H1 (cell line): Measurements from ENCODE around the gene STAT2. TPM values are rescaled to one million over a fixed set of nuclear protein-coding genes. Genes with fewer than 3 reads are reported as not detected.

ENCODE experiments used
- CTCF ChIA-PET: fragments of 300-600 bp; sonication (Branson Sonifier 250); formaldehyde crosslinking; loops from one replicate; lab custom pipeline; 2021; ENCODE audit not compliant: partially characterized antibody; lab: Charles Lee
- POLR2A ChIA-PET: fragments of 300-600 bp; sonication (Branson Sonifier 250); formaldehyde crosslinking; loops from one replicate; lab custom pipeline; 2021; ENCODE audit warnings: inconsistent platforms; ENCODE audit not compliant: partially characterized antibody; lab: Charles Lee
- DNase-seq, 2 experiments: peaks; one replicate each; pipeline versions ENCODE4 v3.0.0 to v3.0.0-alpha.2; 2010 to 2022; ENCODE audit warnings: low spot score in 2 of 2, low read depth in 1 of 2, mixed read lengths in 1 of 2
- FAIRE-seq: peaks from 2 replicates; lab custom pipeline; 2011; peaks lifted over from hg19 to GRCh38; lab: Jason Lieb, UNC
- H2AFZ ChIP-seq: 2 replicates; pipeline ENCODE4 v1.8.1; 2012; ENCODE audit warnings: low read length, inconsistent platforms
- H2AK5ac ChIP-seq: 2 replicates; pipeline ENCODE4 v1.6.1; 2013; ENCODE audit warnings: low read depth, low read length
- H2BK120ac ChIP-seq: replicated peaks from 2 replicates; pipeline ENCODE3; 2013; ENCODE audit warnings: low read depth, low read length, inconsistent platforms
- H2BK12ac ChIP-seq: 2 replicates; pipeline ENCODE4 v1.6.1; 2013; ENCODE audit warnings: low read depth, low read length
- H2BK15ac ChIP-seq: 2 replicates; pipeline ENCODE4 v1.6.1; 2013; ENCODE audit warnings: low read length
- H2BK20ac ChIP-seq: 2 replicates; pipeline ENCODE4 v1.6.1; 2013; ENCODE audit warnings: low read length
- H2BK5ac ChIP-seq: 2 replicates; pipeline ENCODE4 v1.6.1; 2013; ENCODE audit warnings: low read depth, low read length
- H3K14ac ChIP-seq: 2 replicates; pipeline ENCODE4 v1.6.1; 2013; ENCODE audit warnings: inconsistent platforms; ENCODE audit not compliant: insufficient read length
- H3K18ac ChIP-seq: 2 replicates; pipeline ENCODE4 v1.6.1; 2013; ENCODE audit warnings: low read length; ENCODE audit errors: extremely low read depth
- H3K23ac ChIP-seq: 2 replicates; pipeline ENCODE4 v1.6.1; 2013; ENCODE audit warnings: inconsistent platforms; ENCODE audit not compliant: insufficient read length
- H3K23me2 ChIP-seq: 2 replicates; pipeline ENCODE4 v1.6.1; 2013; ENCODE audit warnings: low read depth, low read length
- H3K27ac ChIP-seq: 2 replicates; pipeline ENCODE4 v1.6.1; 2011; ENCODE audit warnings: low read depth, low read length, inconsistent platforms
- H3K27me3 ChIP-seq, 4 experiments: replicated peaks in 1 of 4; 1 replicate in 1 of 4; 2 replicates in 3 of 4; pipeline versions ENCODE4 v1.6.1 to v1.8.1; 2011 to 2013; ENCODE audit warnings: low read length in 3 of 4, mild to moderate bottlenecking in 3 of 4, inconsistent platforms in 2 of 4, mixed read lengths in 2 of 4, moderate library complexity in 1 of 4; ENCODE audit not compliant: control insufficient read depth in 3 of 4, insufficient read depth in 3 of 4; ENCODE audit errors: extremely low read depth in 1 of 4
- H3K36me3 ChIP-seq, 4 experiments: 2 replicates each; pipeline versions ENCODE4 v1.6.1 to v1.8.1; 2011 to 2013; ENCODE audit warnings: mild to moderate bottlenecking in 4 of 4, low read length in 3 of 4, moderate library complexity in 2 of 4, control low read depth in 1 of 4, inconsistent platforms in 1 of 4; ENCODE audit not compliant: insufficient read depth in 4 of 4, control insufficient read depth in 2 of 4
- H3K4ac ChIP-seq: replicated peaks from 2 replicates; pipeline ENCODE3; 2013; ENCODE audit warnings: low read length, low read depth, mixed read lengths, inconsistent platforms; ENCODE audit not compliant: insufficient read length
- H3K4me1 ChIP-seq, 4 experiments: replicated peaks in 1 of 4; 1 replicate in 1 of 4; 2 replicates in 3 of 4; pipeline versions ENCODE4 v1.6.1 to v1.8.1; 2011 to 2013; ENCODE audit warnings: low read length in 3 of 4, inconsistent platforms in 2 of 4, mixed read lengths in 1 of 4; ENCODE audit not compliant: insufficient read depth in 4 of 4, control insufficient read depth in 3 of 4
- H3K4me2 ChIP-seq, 2 experiments: 2 replicates each; pipeline versions ENCODE4 v1.6.1 to v1.8.1; 2011 to 2013; ENCODE audit warnings: low read depth in 2 of 2, low read length in 2 of 2, control low read depth in 1 of 2, inconsistent platforms in 1 of 2, mild to moderate bottlenecking in 1 of 2; ENCODE audit not compliant: insufficient read depth in 1 of 2
- H3K4me3 ChIP-seq, 4 experiments: fragments of 200-600, 300-600 bp in 1 of 4; sonication (generic), shearing (Covaris generic), sonication (Bioruptor Twin) in 1 of 4; 2 replicates each; pipeline versions ENCODE4 v1.5.1 to v1.8.1; 2011 to 2016; ENCODE audit warnings: low read length in 4 of 4, low read depth in 3 of 4, control low read depth in 2 of 4, inconsistent platforms in 2 of 4, mild to moderate bottlenecking in 2 of 4, mixed read lengths in 1 of 4, moderate library complexity in 1 of 4; ENCODE audit not compliant: insufficient read depth in 2 of 4; ENCODE audit errors: extremely low read depth in 1 of 4
- H3K56ac ChIP-seq: replicated peaks from 2 replicates; pipeline ENCODE3; 2013; ENCODE audit warnings: low read depth, mild to moderate bottlenecking, mixed read lengths, low read length, inconsistent platforms; ENCODE audit not compliant: insufficient read length
- H3K79me1 ChIP-seq: 2 replicates; pipeline ENCODE4 v1.6.1; 2013; ENCODE audit warnings: low read depth, low read length, control low read depth
- H3K79me2 ChIP-seq, 2 experiments: 2 replicates each; pipeline versions ENCODE4 v1.6.1 to v1.8.1; 2012 to 2013; ENCODE audit warnings: low read length in 2 of 2, mild to moderate bottlenecking in 2 of 2, inconsistent platforms in 1 of 2; ENCODE audit not compliant: insufficient read depth in 2 of 2, control insufficient read depth in 1 of 2
- H3K9ac ChIP-seq, 4 experiments: replicated peaks in 1 of 4; 1 replicate in 1 of 4; 2 replicates in 3 of 4; pipeline versions ENCODE4 v1.6.1 to v1.8.1; 2011 to 2013; ENCODE audit warnings: low read depth in 3 of 4, low read length in 3 of 4, control low read depth in 2 of 4, mild to moderate bottlenecking in 2 of 4, moderate library complexity in 2 of 4, inconsistent platforms in 1 of 4; ENCODE audit errors: extremely low read depth in 1 of 4
- H3K9me3 ChIP-seq, 2 experiments: 2 replicates each; pipeline versions ENCODE4 v1.6.1 to v1.8.1; 2012 to 2013; ENCODE audit warnings: mild to moderate bottlenecking in 2 of 2, moderate library complexity in 2 of 2, control low read depth in 1 of 2, inconsistent platforms in 1 of 2, low read depth in 1 of 2, low read length in 1 of 2, mixed read lengths in 1 of 2; ENCODE audit not compliant: insufficient read depth in 2 of 2
- H4K20me1 ChIP-seq, 2 experiments: replicated peaks in 1 of 2; 2 replicates each; pipeline versions ENCODE3 to v1.8.1; 2011 to 2013; ENCODE audit warnings: inconsistent platforms in 2 of 2, low read length in 2 of 2, mild to moderate bottlenecking in 1 of 2; ENCODE audit not compliant: insufficient read depth in 2 of 2, control insufficient read depth in 1 of 2
- H4K5ac ChIP-seq: 2 replicates; pipeline ENCODE4 v1.6.1; 2013; ENCODE audit warnings: low read length, low read depth, mixed read lengths, inconsistent platforms; ENCODE audit not compliant: insufficient read length
- H4K8ac ChIP-seq: 2 replicates; pipeline ENCODE4 v1.8.0; 2013; ENCODE audit warnings: mild to moderate bottlenecking, moderate library complexity, low read length, inconsistent platforms; ENCODE audit not compliant: insufficient read depth; ENCODE audit errors: extremely low read depth
- H4K91ac ChIP-seq: replicated peaks from 2 replicates; pipeline ENCODE3; 2013; ENCODE audit warnings: low read length, mixed read lengths, inconsistent platforms; ENCODE audit not compliant: insufficient read length
- CBX5 ChIP-seq: fragments of 300-800, 300-1000 bp; sonication (generic); IDR thresholded peaks from 2 replicates; pipeline ENCODE4 v1.7.1; 2016; ENCODE audit warnings: antibody characterized with exemption, low read length, low read depth
- CHD2 ChIP-seq: IDR thresholded peaks from 2 replicates; pipeline ENCODE4 v1.6.1; 2012; ENCODE audit warnings: low read length, improper control_type of control experiment
- CTBP2 ChIP-seq: IDR thresholded peaks from 2 replicates; pipeline ENCODE4 v1.7.0; 2011; ENCODE audit warnings: borderline replicate concordance, mild to moderate bottlenecking, moderate library complexity, mixed read lengths, low read length; ENCODE audit not compliant: insufficient read depth, insufficient read length
- EP300 ChIP-seq, 2 experiments: IDR thresholded peaks; 1 replicate in 1 of 2; 2 replicates in 1 of 2; pipeline ENCODE4 v1.6.1; 2011 to 2012; ENCODE audit warnings: low read depth in 2 of 2, low read length in 2 of 2, mild to moderate bottlenecking in 2 of 2, borderline replicate concordance in 1 of 2, inconsistent platforms in 1 of 2, moderate library complexity in 1 of 2
- SP2 ChIP-seq: IDR thresholded peaks from 2 replicates; pipeline ENCODE4 v1.6.1; 2012; ENCODE audit warnings: mild to moderate bottlenecking, low read length, inconsistent platforms
- TBP ChIP-seq: IDR thresholded peaks from 2 replicates; pipeline ENCODE4 v1.6.1; 2011; ENCODE audit warnings: low read depth, low read length, improper control_type of control experiment
- ZNF274 ChIP-seq: IDR thresholded peaks from 2 replicates; pipeline ENCODE4 v1.7.0; 2012; ENCODE audit warnings: low read length, borderline replicate concordance; ENCODE audit errors: extremely low read depth
- WGBS, 2 experiments: shearing (Covaris generic) in 1 of 2; methylation state at CpG; one replicate each; pipeline versions ENCODE4 v1.1.6 to v1.1.7; 2013 to 2015; ENCODE audit warnings: low lambda C conversion rate in 2 of 2, mixed read lengths in 2 of 2, inconsistent platforms in 1 of 2, low coverage in 1 of 2, missing lambda C conversion rate in 1 of 2; ENCODE audit not compliant: insufficient replicate concordance in 2 of 2, insufficient coverage in 1 of 2, insufficient read length in 1 of 2; ENCODE audit errors: extremely low coverage in 1 of 2, missing lambda C conversion rate in 1 of 2; 5-methylcytosine and 5-hydroxymethylcytosine counted together
- polyA plus RNA-seq, 7 experiments: library from polyadenylated mRNA; depleted of rRNA in 3 of 7; stranded (reverse) in 5 of 7; unstranded in 2 of 7; fragments of >200 nt in 5 of 7; fragments of 200-250 nt in 2 of 7; gene quantifications; 1 replicate in 5 of 7; 2 replicates in 1 of 7; 4 replicates in 1 of 7; pipeline versions ENCODE4 v1.2.1 to v1.2.3, GENCODE V29; 2011 to 2013; ENCODE audit warnings: missing spikeins in 2 of 7, mixed read lengths in 2 of 7
- total RNA-seq: library from RNA; stranded (reverse); fragmentation: NEBNext Ultra II Directional; extraction: Animal tissue kit (Norgen Biotek cat#: 25700); gene quantifications from 2 replicates; pipeline ENCODE4 v1.2.1, GENCODE V29; 2021

Gene STAT2
- total and polyA plus RNA-seq, 2 of the 8 experiments (the other 6 are each of a cell fraction or from before 2014, with no cell fraction given) = 37.1 to 44.7 TPM

GRCh38 chr12:56358836-56359532 is 923 bp downstream of the STAT2 start:
- Histone ChIP-seq H2BK20ac (no peak overlapping the region), H3K36me3 (peaks cover 2 to 27% (median 18%) of the 10 kb centered on the region in 4 experiments; a peak in 6 of 8 replicates), H3K9ac (peak overlapping the region; percentile 49 to 66 (median 60); a peak in 3 of 7 replicates), H3K4me1 (peaks cover 0 to 5% (median 2%) of the 10 kb centered on the region in 4 experiments; a peak in 4 of 7 replicates), H3K23me2 (no peaks in the 10 kb centered on the region), H2BK5ac (no peak overlapping the region), H4K20me1 (no peaks in the 10 kb centered on the region), H3K4me2 (peak overlapping the region; percentile 51 to 66), H3K4me3 (peak overlapping the region; percentile 78 to 88 (median 84)), H3K4ac (no peak overlapping the region), H3K27ac (no peak overlapping the region), H4K8ac (no peak overlapping the region), H3K79me1 (no peaks in the 10 kb centered on the region), H3K79me2 (peaks cover 0 to 8% of the 10 kb centered on the region in 2 experiments; a peak in 1 of 4 replicates), H3K23ac (no peak overlapping the region), H3K27me3 (peaks cover 0 to 3% (median 0%) of the 10 kb centered on the region in 4 experiments; a peak in 1 of 7 replicates), H3K18ac (no peak overlapping the region), H2BK12ac (no peak overlapping the region), H4K5ac (no peak overlapping the region), H4K91ac (no peak overlapping the region), H2AK5ac (no peak overlapping the region), H3K56ac (no peak overlapping the region), H2AFZ (no peak overlapping the region), H2BK120ac (no peak overlapping the region), H3K14ac (no peak overlapping the region), H2BK15ac (no peak overlapping the region), H3K9me3 (no peaks in the 10 kb centered on the region)
- FAIRE-seq (no peak), DNase-seq (no peak)
- CTCF ChIA-PET = interaction anchor here (0.6 to 3.4 kb wide), 15 partner anchors 12 to 1728 kb away, joined by 3 to 24 read pairs (median 4); partner anchors contain the start of genes CNPY2, PAN2 and SPRYD4
- TF ChIP-seq ZNF274 (no peak), EP300 (IDR thresholded peaks at IDR 0.05; ENCODE audit: borderline replicate concordance in 1 of 2, low read depth in 2 of 2, low read length in 2 of 2) (no peak), CTBP2 (no peak), CHD2 (no peak), CBX5 (no peak), TBP (no peak), SP2 (no peak)
- POLR2A ChIA-PET = interaction anchor here (0.7 to 5.1 kb wide), 16 partner anchors 12 to 278 kb away, joined by 3 to 55 read pairs (median 4); partner anchors contain the start of genes CNPY2, COQ10A, IL23A and PAN2
- WGBS, 2 experiments = 78% methylated on average over 1 of the region's 1 CpG; no CpG with 5 or more reads in 1 of the 2 experiments
